Gastrocnemius medialis (tissue), 4 donors: ENCODE measurements around the gene LCN15. TPM values are rescaled to one million over a fixed set of nuclear protein-coding genes. Genes with fewer than 3 reads are reported as not detected.
"Not testable (repeated sequence)": the region's sequence is repeated elsewhere in the genome, so short reads cannot be mapped to it uniquely, and the experiment has no call there.

Experiments
- ATAC-seq, 2 donors: fragments of 150-250 bp; one replicate each; pipeline ENCODE4 v1.9.1; 2016
- DNase-seq, 2 donors: peaks; one replicate each; pipeline ENCODE4 v3.0.0-alpha.2; 2019
- H3K27ac ChIP-seq, 4 donors: fragments of 200-600 bp; sonication (generic); 1 replicate in 1 of 4; 2 replicates in 3 of 4; pipeline ENCODE4 v1.5.1; 2016 to 2018; ENCODE audit warnings: mild to moderate bottlenecking in 2 of 4, moderate library complexity in 1 of 4
- H3K27me3 ChIP-seq, 3 donors: fragments of 200-600 bp; sonication (generic) in 2 of 3; 1 replicate in 1 of 3; 2 replicates in 2 of 3; pipeline versions ENCODE4 v1.5.1 to v1.6.0; 2016 to 2019; ENCODE audit warnings: mild to moderate bottlenecking in 1 of 3, moderate library complexity in 1 of 3
- H3K36me3 ChIP-seq, 2 donors: fragments of 200-600 bp; sonication (generic) in 1 of 2; one replicate each; pipeline ENCODE4 v1.5.1; 2017 to 2018
- H3K4me1 ChIP-seq, 2 donors: fragments of 200-600 bp; sonication (generic) in 1 of 2; one replicate each; pipeline ENCODE4 v1.5.1; 2016 to 2017; ENCODE audit warnings: mild to moderate bottlenecking in 2 of 2
- H3K4me3 ChIP-seq, 4 donors: fragments of 200-600 bp; sonication (generic) in 3 of 4; 1 replicate in 1 of 4; 2 replicates in 3 of 4; pipeline ENCODE4 v1.5.1; 2016 to 2019; ENCODE audit warnings: mild to moderate bottlenecking in 2 of 4
- H3K9me3 ChIP-seq, 3 donors: fragments of 200-600 bp; sonication (generic) in 2 of 3; 1 replicate in 1 of 3; 2 replicates in 2 of 3; pipeline ENCODE4 v1.5.1; 2016 to 2019
- POLR2A ChIP-seq, 2 donors: fragments of 450-650 bp; IDR thresholded peaks; one replicate each; pipeline ENCODE4 v1.6.1; 2017; ENCODE audit warnings: antibody characterized with exemption in 2 of 2, mild to moderate bottlenecking in 2 of 2, moderate library complexity in 2 of 2
- in situ Hi-C, 4 donors: fragments of 200-750 bp; cut with MboI; loops; one replicate each; pipeline versions ENCODE4 v1.15.0 to v1.8.0; 2017; ENCODE audit warnings: low sequenced_read_pairs in 4 of 4
- intact Hi-C: fragments of 100-400 bp; cut with DNase I; formaldehyde crosslinking; loops from one replicate; pipeline ENCODE4 v1.15.1; 2023; ENCODE audit warnings: low total_unique reads
- total RNA-seq, 4 donors: library from RNA; depleted of rRNA; stranded (reverse); fragments of >200 nt; gene quantifications; one replicate each; pipeline versions ENCODE4 v1.1.0 to v1.2.3, GENCODE V29; 2016
- TF ChIP-seq, protein P1 (sequence below), 5 experiments: fragments of 450-650 bp in 3 of 5; fragments of 200-600 bp in 2 of 5; sonication (generic) in 2 of 5; IDR thresholded peaks in 4 of 5; conservative IDR thresholded peaks in 1 of 5; 1 replicate in 4 of 5; 2 replicates in 1 of 5; pipeline ENCODE4 v1.5.1; 2016 to 2019; ENCODE audit warnings: antibody characterized with exemption in 5 of 5, mild to moderate bottlenecking in 3 of 5, moderate library complexity in 3 of 5

The LCN15 gene
- total RNA-seq, 4 donors from 2014 or later = not detected

DNA sequence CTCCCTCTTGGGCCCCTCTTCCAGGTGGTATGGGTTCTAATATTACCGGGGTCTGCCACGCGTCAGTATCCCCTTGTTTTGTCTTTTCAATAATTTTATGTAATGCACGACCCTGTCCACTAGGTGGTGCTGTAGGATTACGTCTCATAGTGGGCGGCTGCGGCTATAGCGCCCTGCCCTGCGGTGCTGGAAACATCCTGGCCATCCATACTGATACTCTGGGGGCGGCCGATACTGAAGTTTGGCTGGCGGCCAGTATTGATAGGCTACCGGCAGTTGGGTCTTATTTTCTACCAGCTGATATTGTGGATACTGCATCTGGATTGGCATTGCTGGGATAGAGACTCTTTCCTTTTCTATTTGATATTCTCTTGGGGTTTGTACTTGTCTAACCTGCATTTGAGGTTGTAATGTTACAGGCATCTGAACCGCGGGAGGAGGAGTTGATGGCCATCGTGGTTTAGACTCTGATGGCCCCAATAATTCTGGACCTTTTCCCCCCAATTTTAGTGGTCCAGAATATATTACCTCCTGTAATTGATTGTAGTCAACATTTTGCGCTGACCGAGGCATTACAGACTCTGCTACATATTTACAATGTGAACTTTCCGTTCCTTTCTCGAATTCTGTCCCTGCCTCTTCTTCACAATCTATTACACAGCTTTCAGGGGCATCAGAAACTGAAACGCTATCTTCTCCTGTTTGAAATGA is 23.5 kb upstream of the LCN15 start:
- DNase-seq (peak; percentile 30 to 46), ATAC-seq (no peak)
- Histone ChIP-seq H3K4me1 (peaks cover 12 to 18% of the 10 kb centered on the region in 2 donors), H3K27ac (no peak overlapping the region), H3K9me3 (no peaks in the 10 kb centered on the region), H3K36me3 (no peaks in the 10 kb centered on the region), H3K4me3 (no peak overlapping the region), H3K27me3 (no peaks in the 10 kb centered on the region)
- in situ Hi-C loops (loop anchor here (5.0 to 25.0 kb wide), 4 partner anchors 149 to 249 kb away; partner anchors contain the start of genes FUT7 (in 2 of the 4), C8G (in 1 of the 4) and FBXW5 (in 1 of the 4)), intact Hi-C loops (loop anchor here (1.0 to 10.0 kb wide), 2 partner anchors 247 to 447 kb away; partner anchors contain the start of gene SLC34A3)
- TF ChIP-seq, protein P1, sequence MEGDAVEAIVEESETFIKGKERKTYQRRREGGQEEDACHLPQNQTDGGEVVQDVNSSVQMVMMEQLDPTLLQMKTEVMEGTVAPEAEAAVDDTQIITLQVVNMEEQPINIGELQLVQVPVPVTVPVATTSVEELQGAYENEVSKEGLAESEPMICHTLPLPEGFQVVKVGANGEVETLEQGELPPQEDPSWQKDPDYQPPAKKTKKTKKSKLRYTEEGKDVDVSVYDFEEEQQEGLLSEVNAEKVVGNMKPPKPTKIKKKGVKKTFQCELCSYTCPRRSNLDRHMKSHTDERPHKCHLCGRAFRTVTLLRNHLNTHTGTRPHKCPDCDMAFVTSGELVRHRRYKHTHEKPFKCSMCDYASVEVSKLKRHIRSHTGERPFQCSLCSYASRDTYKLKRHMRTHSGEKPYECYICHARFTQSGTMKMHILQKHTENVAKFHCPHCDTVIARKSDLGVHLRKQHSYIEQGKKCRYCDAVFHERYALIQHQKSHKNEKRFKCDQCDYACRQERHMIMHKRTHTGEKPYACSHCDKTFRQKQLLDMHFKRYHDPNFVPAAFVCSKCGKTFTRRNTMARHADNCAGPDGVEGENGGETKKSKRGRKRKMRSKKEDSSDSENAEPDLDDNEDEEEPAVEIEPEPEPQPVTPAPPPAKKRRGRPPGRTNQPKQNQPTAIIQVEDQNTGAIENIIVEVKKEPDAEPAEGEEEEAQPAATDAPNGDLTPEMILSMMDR (IDR thresholded peaks at IDR 0.05 in 4 of 5, conservative IDR thresholded peaks at IDR 0.05 in 1 of 5) = peak; percentile 76 to 93 (median 91)
- no peak for TF ChIP-seq POLR2A (IDR thresholded peaks at IDR 0.05)

DNA sequence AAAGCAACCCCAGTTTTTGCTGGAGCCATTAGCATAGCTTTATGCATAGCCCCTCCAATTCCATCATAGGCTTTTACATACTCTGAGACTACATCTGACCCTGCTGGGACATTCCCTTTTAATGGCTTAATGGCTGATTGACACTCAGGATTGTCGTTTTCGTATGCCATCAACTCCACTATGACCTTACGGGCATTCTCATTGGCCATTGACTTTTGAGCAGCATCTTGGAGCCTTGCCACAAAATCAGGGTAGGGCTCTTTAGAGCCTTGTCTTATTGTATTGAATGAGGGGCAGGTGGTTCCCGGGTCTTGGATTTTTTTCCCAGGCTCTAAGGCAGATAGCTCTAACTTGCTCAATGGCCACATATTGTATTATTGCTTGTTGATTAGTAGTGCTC is 22.7 kb upstream of the LCN15 start:
- ATAC-seq, H3K36me3 ChIP-seq, H3K27me3 ChIP-seq, H3K9me3 ChIP-seq, H3K27ac ChIP-seq, DNase-seq, H3K4me3 ChIP-seq: not testable (repeated sequence)
- in situ Hi-C loops (loop anchor here (5.0 to 25.0 kb wide), 4 partner anchors 150 to 250 kb away; partner anchors contain the start of genes FUT7 (in 2 of the 4), C8G (in 1 of the 4) and FBXW5 (in 1 of the 4)), intact Hi-C loops (loop anchor here (1.0 to 10.0 kb wide), 2 partner anchors 248 to 448 kb away; partner anchors contain the start of gene SLC34A3)
- H3K4me1 ChIP-seq = peaks cover 12 to 14% of the 10 kb centered on the region in 2 donors

DNA sequence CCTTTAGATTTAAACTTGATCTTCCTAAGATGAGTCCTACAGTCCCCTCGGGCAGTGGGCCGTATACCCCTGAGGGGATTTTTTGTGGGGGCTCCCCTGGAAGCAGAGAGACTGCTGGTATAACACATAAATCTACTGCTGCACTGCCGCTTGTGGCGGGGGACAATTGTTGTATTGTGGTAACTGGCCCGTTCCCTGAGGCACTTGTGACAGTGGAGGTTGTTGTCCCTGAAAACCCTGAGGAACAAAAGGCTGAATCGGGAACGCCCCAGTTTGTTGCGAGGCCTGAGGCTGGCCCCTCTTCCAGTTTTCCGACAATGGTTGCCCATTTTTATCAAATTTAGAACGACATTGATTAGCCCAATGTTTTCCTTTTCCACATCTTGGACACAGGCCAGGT is 22.1 kb upstream of the LCN15 start:
- Histone ChIP-seq H3K27ac (no peak overlapping the region), H3K4me1 (peaks cover 8 to 9% of the 10 kb centered on the region in 2 donors), H3K4me3 (no peak overlapping the region), H3K36me3 (no peaks in the 10 kb centered on the region), H3K9me3 (no peaks in the 10 kb centered on the region), H3K27me3 (no peaks in the 10 kb centered on the region)
- intact Hi-C loops = loop anchor here (10.0 kb wide), 1 partner anchor 448 kb away; the partner anchor contains the start of gene SLC34A3
- DNase-seq (no peak), ATAC-seq (no peak)
- in situ Hi-C loops = loop anchor here (5.0 to 25.0 kb wide), 4 partner anchors 151 to 251 kb away; partner anchors contain the start of genes FUT7 (in 2 of the 4), C8G (in 1 of the 4) and FBXW5 (in 1 of the 4)
- TF ChIP-seq, protein P1 (IDR thresholded peaks at IDR 0.05 in 4 of 5, conservative IDR thresholded peaks at IDR 0.05 in 1 of 5) = no peak
- no peak for TF ChIP-seq POLR2A (IDR thresholded peaks at IDR 0.05)

DNA sequence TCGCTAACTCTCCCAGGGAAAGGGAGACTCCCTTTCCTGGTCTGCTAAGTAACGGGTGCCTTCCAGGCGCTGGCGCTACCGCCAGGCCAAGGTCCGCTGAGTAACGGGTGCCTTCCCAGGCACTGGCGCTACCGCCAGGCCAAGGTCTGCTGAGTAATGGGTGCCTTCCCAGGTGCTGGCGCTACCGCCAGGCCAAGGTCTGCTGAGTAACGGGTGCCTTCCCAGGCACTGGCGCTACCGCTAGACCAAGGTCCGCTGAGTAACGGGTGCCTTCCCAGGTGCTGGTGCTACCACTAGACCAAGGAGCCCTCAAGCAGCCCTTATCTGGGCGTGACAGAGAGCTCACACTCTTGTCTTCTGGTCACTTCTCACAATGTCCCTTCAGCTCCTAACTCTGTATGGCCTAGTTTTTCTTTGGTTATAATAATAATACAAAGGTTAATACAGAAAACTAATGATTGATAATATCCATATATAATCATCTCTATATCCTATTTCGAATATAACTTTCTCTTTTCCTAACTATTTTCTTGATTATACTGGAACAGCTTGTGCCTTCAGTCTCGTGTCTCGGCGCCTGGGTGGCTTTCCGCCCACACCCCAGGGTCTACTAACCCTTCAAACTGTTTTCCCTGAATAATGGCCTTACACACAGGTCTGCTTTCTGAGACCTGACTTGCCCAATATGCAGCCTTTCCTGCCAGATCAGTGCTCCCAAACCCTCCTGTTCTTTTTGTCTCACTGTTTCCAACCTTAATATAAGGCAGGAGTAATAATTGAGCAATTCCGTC is 21.4 kb upstream of the LCN15 start:
- not testable (repeated sequence) for ATAC-seq, H3K27me3 ChIP-seq, DNase-seq, H3K27ac ChIP-seq, H3K4me3 ChIP-seq, H3K36me3 ChIP-seq, H3K9me3 ChIP-seq, H3K4me1 ChIP-seq
- in situ Hi-C loops = loop anchor here (5.0 to 25.0 kb wide), 4 partner anchors 152 to 252 kb away; partner anchors contain the start of genes FUT7 (in 2 of the 4), C8G (in 1 of the 4) and FBXW5 (in 1 of the 4)
- intact Hi-C loops = loop anchor here (10.0 kb wide), 1 partner anchor 449 kb away; the partner anchor contains the start of gene SLC34A3

DNA sequence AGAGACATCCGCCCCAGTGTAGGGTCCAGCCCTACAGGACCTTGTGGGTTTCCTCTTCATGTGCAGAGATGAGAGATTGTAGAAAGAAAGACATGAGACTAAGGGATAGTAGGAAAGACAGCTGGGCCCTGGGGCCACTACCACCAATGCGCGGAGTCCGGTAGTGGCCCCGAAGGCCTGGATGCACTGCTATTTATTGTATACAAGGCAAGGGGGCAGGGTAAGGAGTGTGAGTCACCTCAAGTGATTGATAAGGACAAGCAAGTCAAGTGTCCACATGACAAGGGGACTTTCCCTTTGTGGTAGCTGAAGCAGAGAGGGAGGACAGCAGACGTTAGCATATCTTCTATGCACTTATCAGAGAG is 20.7 kb upstream of the LCN15 start:
- ATAC-seq (no peak), DNase-seq (no peak)
- Histone ChIP-seq H3K36me3 (no peaks in the 10 kb centered on the region), H3K4me3 (no peak overlapping the region), H3K4me1 (peaks cover 1% of the 10 kb centered on the region in 2 donors), H3K27me3 (no peaks in the 10 kb centered on the region), H3K9me3 (no peaks in the 10 kb centered on the region), H3K27ac (no peak overlapping the region)
- intact Hi-C loops = loop anchor here (10.0 kb wide), 1 partner anchor 450 kb away; the partner anchor contains the start of gene SLC34A3
- in situ Hi-C loops = loop anchor here (5.0 to 25.0 kb wide), 4 partner anchors 152 to 252 kb away; partner anchors contain the start of genes FUT7 (in 2 of the 4), C8G (in 1 of the 4) and FBXW5 (in 1 of the 4)
- TF ChIP-seq, protein P1 (IDR thresholded peaks at IDR 0.05 in 4 of 5, conservative IDR thresholded peaks at IDR 0.05 in 1 of 5) = no peak
- no peak for TF ChIP-seq POLR2A (IDR thresholded peaks at IDR 0.05)
